Measurements from ENCODE around the gene MGMT.

The MGMT gene

DNA sequence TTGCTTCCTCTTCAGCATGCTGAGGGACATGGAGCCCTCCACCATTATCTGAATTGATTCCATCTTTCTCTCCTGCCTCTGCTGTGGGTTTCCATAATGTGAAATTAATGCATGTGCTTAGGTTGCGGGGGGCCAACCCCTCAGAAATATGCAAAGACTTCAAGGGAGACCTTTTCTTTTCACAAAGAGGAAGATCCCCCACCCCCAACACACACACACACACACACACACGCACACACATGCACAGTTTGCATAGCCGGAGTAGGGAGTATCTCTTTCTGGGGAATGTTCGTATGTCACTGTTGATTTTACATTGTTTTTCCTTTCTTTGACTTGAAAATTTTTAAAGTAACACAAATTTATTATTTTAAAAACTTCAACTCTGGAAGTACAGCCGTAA lies 193.5 kb downstream of the MGMT start:
- peak overlapping the region; percentile 89 for H2AFZ ChIP-seq (ENCODE audit: low read length, unreplicated experiment)
- H3K27me3 ChIP-seq (ENCODE audit: insufficient read depth, low read length): no peaks in the 10 kb centered on the region
- H3K4me3 ChIP-seq (ENCODE audit: low read depth, low read length): no peak overlapping the region
- peaks cover 6% of the 10 kb centered on the region for H3K4me1 ChIP-seq (ENCODE audit: control insufficient read depth, insufficient read depth, low read length, unreplicated experiment)
- H3K27ac ChIP-seq (ENCODE audit: low read depth, low read length): no peak overlapping the region
- H3K36me3 ChIP-seq (ENCODE audit: insufficient read depth, low read length): no peaks in the 10 kb centered on the region
- no peaks in the 10 kb centered on the region for H3K79me2 ChIP-seq (ENCODE audit: control insufficient read depth, insufficient read depth, low read length, unreplicated experiment)

DNA sequence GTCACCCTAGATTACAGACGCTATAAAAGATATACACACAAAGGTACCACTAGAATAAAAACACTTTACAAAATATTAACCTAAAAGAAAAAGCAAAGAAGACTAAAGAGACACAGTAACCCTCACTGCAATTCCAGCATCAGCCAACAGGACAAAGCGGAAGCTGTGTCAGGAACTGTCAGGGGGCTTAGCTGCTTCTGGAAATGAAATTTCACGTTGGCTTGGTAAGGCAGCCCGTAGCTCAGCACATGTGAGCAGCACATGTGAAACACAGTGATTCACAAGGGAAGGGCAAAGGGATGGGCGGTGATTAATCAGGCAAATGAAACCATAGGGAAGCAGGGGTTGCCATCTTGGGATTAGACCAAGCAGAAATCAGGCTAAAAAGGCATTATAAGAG lies 195.4 kb downstream of the MGMT start:
- Histone ChIP-seq H3K27ac (ENCODE audit: low read depth, low read length) (no peak overlapping the region), H3K36me3 (ENCODE audit: insufficient read depth, low read length) (no peaks in the 10 kb centered on the region), H3K79me2 (ENCODE audit: control insufficient read depth, insufficient read depth, low read length, unreplicated experiment) (no peaks in the 10 kb centered on the region), H3K4me3 (ENCODE audit: low read depth, low read length) (no peak overlapping the region), H3K27me3 (ENCODE audit: insufficient read depth, low read length) (no peaks in the 10 kb centered on the region), H2AFZ (ENCODE audit: low read length, unreplicated experiment) (no peak overlapping the region), H3K4me1 (ENCODE audit: control insufficient read depth, insufficient read depth, low read length, unreplicated experiment) (peaks cover 6% of the 10 kb centered on the region)

DNA sequence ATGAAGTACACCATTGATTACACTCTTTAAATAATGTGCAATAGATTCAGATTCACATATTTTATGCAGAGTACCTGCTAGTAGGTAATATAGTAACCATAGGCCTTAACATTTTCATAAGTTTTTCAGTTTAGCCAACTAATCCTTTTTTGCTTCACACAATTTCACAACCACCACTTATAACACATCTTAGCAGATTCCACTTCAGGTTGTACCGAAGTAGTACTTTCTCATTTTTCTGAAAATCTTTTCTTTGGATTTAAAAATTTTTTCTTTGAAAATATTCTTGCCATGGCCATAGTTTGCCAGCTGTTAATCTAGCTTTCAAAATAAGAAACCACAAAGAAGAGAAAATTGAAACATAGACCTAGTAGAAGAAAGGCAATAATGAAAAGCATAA lies 203.1 kb downstream of the MGMT start:
- Histone ChIP-seq H3K27me3 (ENCODE audit: insufficient read depth, low read length) (no peaks in the 10 kb centered on the region), H3K36me3 (ENCODE audit: insufficient read depth, low read length) (peaks cover 6% of the 10 kb centered on the region; the same call in 1 of the 2 replicates), H3K79me2 (ENCODE audit: control insufficient read depth, insufficient read depth, low read length, unreplicated experiment) (no peaks in the 10 kb centered on the region), H3K4me3 (ENCODE audit: low read depth, low read length) (no peak overlapping the region), H3K4me1 (ENCODE audit: control insufficient read depth, insufficient read depth, low read length, unreplicated experiment) (no peaks in the 10 kb centered on the region), H2AFZ (ENCODE audit: low read length, unreplicated experiment) (no peak overlapping the region), H3K27ac (ENCODE audit: low read depth, low read length) (no peak overlapping the region)

DNA sequence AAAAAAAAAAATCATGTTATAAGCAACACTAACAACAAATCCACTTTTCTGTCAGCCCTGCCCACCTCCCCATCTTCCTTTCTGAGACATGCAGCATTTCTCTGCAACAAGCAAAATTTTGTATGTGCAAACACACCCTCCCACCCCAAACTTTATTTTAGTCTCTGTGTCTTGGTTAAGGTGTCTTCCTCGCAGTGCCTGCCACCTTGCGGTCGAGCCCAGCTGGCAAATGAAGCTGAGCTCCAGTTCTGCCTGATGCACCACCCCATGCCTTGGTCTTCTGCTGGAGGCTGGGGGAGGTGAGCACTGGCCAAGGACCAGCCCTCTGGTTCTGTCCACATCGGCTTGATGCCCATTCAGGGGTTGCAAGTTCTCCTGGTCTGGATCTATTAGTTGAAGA lies 206.3 kb downstream of the MGMT start:
- H3K79me2 ChIP-seq (ENCODE audit: control insufficient read depth, insufficient read depth, low read length, unreplicated experiment): no peaks in the 10 kb centered on the region
- no peak overlapping the region for H3K4me3 ChIP-seq (ENCODE audit: low read depth, low read length)
- H3K27me3 ChIP-seq (ENCODE audit: insufficient read depth, low read length): no peaks in the 10 kb centered on the region
- H3K27ac ChIP-seq (ENCODE audit: low read depth, low read length): no peak overlapping the region
- no peaks in the 10 kb centered on the region for H3K4me1 ChIP-seq (ENCODE audit: control insufficient read depth, insufficient read depth, low read length, unreplicated experiment)
- H2AFZ ChIP-seq (ENCODE audit: low read length, unreplicated experiment): no peak overlapping the region
- peaks cover 6% of the 10 kb centered on the region; the same call in 1 of the 2 replicates for H3K36me3 ChIP-seq (ENCODE audit: insufficient read depth, low read length)

DNA sequence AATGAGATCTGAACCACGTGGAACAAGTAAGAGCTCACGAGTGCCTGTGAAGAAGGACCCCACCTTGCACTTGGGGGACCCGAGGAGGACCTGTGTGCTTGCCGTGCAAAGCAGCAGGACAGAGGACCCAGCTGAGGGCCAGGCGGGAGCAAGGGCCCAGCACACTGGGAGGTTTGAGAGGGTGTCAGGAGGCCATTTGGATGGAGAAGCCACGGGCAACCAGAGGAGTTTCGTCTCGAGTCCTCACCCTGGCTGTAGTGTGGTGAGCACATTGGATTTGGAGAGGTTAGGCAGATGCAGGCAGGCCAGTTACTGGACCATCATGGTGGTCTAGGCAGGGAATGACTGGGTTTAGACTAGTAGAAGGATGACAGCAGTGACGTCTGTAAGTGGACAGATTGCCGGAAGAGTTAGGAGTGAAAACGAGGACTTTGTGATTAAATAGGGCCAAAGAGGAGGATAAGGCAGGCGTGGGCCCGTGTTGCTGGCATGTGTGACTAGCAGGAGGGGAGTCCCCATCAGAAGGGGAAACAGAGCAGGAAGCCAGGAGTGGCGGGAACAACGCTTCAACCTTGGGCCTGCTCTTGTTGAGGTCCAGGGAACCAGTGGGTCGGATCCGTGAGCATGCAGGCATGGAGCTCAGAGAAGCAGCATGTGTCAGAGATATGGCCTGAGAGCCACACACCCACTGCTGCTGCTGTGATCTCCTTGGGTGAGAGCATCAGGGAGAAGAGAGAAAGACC lies 208.2 kb downstream of the MGMT start:
- no peak overlapping the region for H2AFZ ChIP-seq (ENCODE audit: low read length, unreplicated experiment)
- H3K27ac ChIP-seq (ENCODE audit: low read depth, low read length): no peak overlapping the region
- no peaks in the 10 kb centered on the region for H3K36me3 ChIP-seq (ENCODE audit: insufficient read depth, low read length)
- H3K79me2 ChIP-seq (ENCODE audit: control insufficient read depth, insufficient read depth, low read length, unreplicated experiment): no peaks in the 10 kb centered on the region
- H3K4me3 ChIP-seq (ENCODE audit: low read depth, low read length): no peak overlapping the region
- no peaks in the 10 kb centered on the region for H3K4me1 ChIP-seq (ENCODE audit: control insufficient read depth, insufficient read depth, low read length, unreplicated experiment)
- no peaks in the 10 kb centered on the region for H3K27me3 ChIP-seq (ENCODE audit: insufficient read depth, low read length)

DNA sequence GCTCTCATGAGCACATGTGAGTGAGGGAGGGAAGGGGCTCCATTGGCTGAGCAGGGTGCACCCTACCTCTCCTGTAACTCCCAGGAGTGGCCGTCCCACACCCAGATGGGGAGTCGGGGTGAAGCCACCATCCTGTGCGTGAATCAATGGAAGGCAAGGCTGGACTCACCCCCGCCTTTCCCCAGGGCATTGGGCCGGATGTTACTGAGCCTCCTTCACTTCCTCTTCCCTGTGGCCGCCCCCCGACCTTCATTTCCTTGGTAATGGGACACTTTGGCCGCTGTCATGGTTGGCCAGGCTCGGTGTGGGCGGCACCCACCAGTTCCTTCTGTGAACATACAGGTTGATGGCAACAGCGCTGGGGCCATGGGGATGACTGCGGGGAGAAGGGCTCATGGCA lies 209.0 kb downstream of the MGMT start:
- Histone ChIP-seq H3K79me2 (ENCODE audit: control insufficient read depth, insufficient read depth, low read length, unreplicated experiment) (no peaks in the 10 kb centered on the region), H3K4me1 (ENCODE audit: control insufficient read depth, insufficient read depth, low read length, unreplicated experiment) (no peaks in the 10 kb centered on the region), H2AFZ (ENCODE audit: low read length, unreplicated experiment) (no peak overlapping the region), H3K36me3 (ENCODE audit: insufficient read depth, low read length) (no peaks in the 10 kb centered on the region), H3K4me3 (ENCODE audit: low read depth, low read length) (no peak overlapping the region), H3K27me3 (ENCODE audit: insufficient read depth, low read length) (no peaks in the 10 kb centered on the region), H3K27ac (ENCODE audit: low read depth, low read length) (no peak overlapping the region)

DNA sequence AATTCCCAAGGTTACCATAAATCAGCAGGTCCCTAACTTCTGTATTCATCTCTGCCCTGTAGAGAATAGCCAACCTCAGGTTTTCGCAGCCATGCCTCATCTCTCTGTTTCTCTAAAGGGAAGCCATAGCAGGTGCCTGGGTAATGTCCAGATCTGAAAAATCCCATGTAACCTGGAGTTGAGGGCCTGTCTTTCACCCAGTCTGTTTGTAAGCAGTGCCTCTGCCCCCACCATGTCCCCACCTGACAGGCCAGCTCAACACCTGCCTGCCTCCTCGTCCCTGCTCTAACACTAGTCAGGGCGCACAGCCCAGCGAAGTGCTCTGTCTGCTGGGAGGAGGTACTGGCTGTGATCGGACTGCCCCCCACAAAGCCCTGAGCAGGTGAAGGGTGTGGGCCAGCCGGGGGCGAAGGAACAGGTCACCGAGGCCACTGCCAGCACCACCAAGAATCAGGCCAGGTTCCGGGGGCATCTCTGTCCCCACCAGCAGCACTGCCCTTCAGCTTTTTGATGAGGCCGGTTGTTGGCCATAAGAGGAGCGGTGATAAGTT lies 210.4 kb downstream of the MGMT start:
- H3K4me1 ChIP-seq (ENCODE audit: control insufficient read depth, insufficient read depth, low read length, unreplicated experiment): no peaks in the 10 kb centered on the region
- H3K27ac ChIP-seq (ENCODE audit: low read depth, low read length): no peak overlapping the region
- no peaks in the 10 kb centered on the region for H3K79me2 ChIP-seq (ENCODE audit: control insufficient read depth, insufficient read depth, low read length, unreplicated experiment)
- H2AFZ ChIP-seq (ENCODE audit: low read length, unreplicated experiment): no peak overlapping the region
- H3K27me3 ChIP-seq (ENCODE audit: insufficient read depth, low read length): no peaks in the 10 kb centered on the region
- H3K36me3 ChIP-seq (ENCODE audit: insufficient read depth, low read length): no peaks in the 10 kb centered on the region
- no peak overlapping the region for H3K4me3 ChIP-seq (ENCODE audit: low read depth, low read length)

DNA sequence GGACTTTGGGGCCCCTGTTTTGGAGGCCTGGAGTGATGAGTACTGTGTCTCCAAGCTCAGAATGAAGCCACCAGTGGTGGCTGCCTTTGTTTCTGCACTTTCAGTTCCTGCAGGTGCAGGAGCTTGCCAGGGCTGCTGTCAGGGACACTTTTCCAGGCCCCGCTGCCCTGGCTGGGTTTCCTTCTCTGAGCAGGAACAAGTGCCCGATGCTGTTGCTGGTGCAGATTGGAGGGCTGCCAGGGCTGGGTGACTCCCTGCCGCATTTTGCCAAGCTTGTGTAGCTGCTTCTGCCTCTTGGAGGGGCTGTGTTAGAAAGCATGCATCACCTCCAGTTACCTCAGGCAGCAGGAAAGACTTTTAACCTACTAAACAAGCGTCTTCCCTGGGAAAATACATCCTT lies 211.1 kb downstream of the MGMT start:
- H3K27ac ChIP-seq (ENCODE audit: low read depth, low read length): no peak overlapping the region
- H3K36me3 ChIP-seq (ENCODE audit: insufficient read depth, low read length): no peaks in the 10 kb centered on the region
- H3K27me3 ChIP-seq (ENCODE audit: insufficient read depth, low read length): no peaks in the 10 kb centered on the region
- H3K4me3 ChIP-seq (ENCODE audit: low read depth, low read length): no peak overlapping the region
- H2AFZ ChIP-seq (ENCODE audit: low read length, unreplicated experiment): no peak overlapping the region
- H3K79me2 ChIP-seq (ENCODE audit: control insufficient read depth, insufficient read depth, low read length, unreplicated experiment): no peaks in the 10 kb centered on the region
- no peaks in the 10 kb centered on the region for H3K4me1 ChIP-seq (ENCODE audit: control insufficient read depth, insufficient read depth, low read length, unreplicated experiment)

DNA sequence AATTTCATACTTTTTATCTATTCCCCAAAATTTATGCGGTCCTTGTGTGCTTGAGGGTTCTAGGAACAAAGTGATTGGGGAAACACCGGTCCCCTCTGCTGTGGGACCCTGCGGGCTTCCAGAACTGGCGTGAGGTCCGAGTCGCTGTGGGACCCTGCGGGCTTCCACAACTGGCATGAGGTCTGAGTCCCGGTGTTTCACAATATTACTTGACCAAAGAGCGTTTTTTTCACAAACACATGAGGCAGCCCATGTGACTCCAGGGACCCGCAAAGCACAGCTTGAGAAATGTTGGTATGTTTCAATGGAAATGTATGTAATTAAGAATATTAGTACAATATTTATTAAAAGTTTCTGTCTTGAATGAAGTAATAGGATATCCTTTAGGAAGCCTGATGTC lies 212.2 kb downstream of the MGMT start:
- Histone ChIP-seq H3K27me3 (ENCODE audit: insufficient read depth, low read length) (no peaks in the 10 kb centered on the region), H3K79me2 (ENCODE audit: control insufficient read depth, insufficient read depth, low read length, unreplicated experiment) (no peaks in the 10 kb centered on the region), H2AFZ (ENCODE audit: low read length, unreplicated experiment) (no peak overlapping the region), H3K4me3 (ENCODE audit: low read depth, low read length) (no peak overlapping the region), H3K36me3 (ENCODE audit: insufficient read depth, low read length) (no peaks in the 10 kb centered on the region), H3K4me1 (ENCODE audit: control insufficient read depth, insufficient read depth, low read length, unreplicated experiment) (no peaks in the 10 kb centered on the region), H3K27ac (ENCODE audit: low read depth, low read length) (no peak overlapping the region)

DNA sequence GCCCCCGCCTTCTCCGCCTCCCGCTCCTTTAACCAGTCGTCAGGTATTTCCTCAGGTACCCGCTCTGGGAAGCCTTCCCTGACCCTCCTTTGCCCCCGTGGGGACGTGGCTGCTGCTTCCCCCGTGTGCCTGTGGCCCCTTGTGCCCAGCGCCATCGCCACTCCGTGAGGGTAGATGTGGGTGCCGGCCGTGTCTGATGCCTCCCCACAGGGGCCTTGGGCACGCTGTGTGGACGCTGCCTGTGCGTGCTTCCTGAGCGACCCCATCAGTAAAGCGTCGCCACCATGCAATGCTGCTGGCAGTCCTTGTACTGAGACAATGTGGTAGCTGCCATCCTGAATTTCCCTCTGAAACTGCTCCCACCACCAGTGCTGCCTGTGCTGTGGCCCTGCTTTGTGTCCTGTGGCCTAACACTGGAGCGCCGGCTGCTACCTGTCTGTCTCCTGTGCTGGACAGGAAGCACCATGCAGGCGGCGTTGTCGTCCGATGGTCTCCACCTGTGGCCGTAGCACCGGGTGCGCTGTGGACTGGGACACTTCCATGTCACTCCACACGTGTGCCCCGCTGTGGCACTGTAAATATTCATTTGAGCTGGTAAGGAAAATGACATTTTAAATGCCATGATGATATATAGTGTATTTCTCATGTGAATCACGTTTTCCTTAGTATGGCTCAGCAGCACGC lies 213.8 kb downstream of the MGMT start:
- Histone ChIP-seq H3K27me3 (ENCODE audit: insufficient read depth, low read length) (no peaks in the 10 kb centered on the region), H3K79me2 (ENCODE audit: control insufficient read depth, insufficient read depth, low read length, unreplicated experiment) (no peaks in the 10 kb centered on the region), H3K27ac (ENCODE audit: low read depth, low read length) (no peak overlapping the region), H3K4me3 (ENCODE audit: low read depth, low read length) (no peak overlapping the region), H3K36me3 (ENCODE audit: insufficient read depth, low read length) (no peaks in the 10 kb centered on the region), H2AFZ (ENCODE audit: low read length, unreplicated experiment) (no peak overlapping the region), H3K4me1 (ENCODE audit: control insufficient read depth, insufficient read depth, low read length, unreplicated experiment) (no peaks in the 10 kb centered on the region)

DNA sequence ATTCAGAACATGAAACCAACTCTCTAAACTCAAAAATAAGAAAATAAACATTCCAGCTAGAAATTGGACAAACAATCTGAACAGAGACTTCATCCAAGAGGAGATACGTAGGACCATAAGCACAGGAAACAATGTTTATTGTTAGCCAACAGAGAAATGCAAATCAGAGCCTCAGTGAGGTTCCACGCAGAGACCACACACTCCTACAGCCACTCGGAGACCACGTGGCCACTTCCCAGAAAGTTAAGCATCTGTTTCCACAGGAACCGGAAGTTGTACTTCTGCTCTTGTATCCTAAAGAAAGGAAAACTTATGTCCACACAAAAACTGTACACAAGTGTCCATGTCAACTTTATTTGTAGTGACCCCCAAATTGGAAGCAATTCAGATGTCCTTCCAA lies 214.8 kb downstream of the MGMT start:
- Histone ChIP-seq H3K27me3 (ENCODE audit: insufficient read depth, low read length) (no peaks in the 10 kb centered on the region), H3K79me2 (ENCODE audit: control insufficient read depth, insufficient read depth, low read length, unreplicated experiment) (no peaks in the 10 kb centered on the region), H3K27ac (ENCODE audit: low read depth, low read length) (no peak overlapping the region), H3K4me1 (ENCODE audit: control insufficient read depth, insufficient read depth, low read length, unreplicated experiment) (no peaks in the 10 kb centered on the region), H3K36me3 (ENCODE audit: insufficient read depth, low read length) (no peaks in the 10 kb centered on the region), H3K4me3 (ENCODE audit: low read depth, low read length) (no peak overlapping the region), H2AFZ (ENCODE audit: low read length, unreplicated experiment) (no peak overlapping the region)

Data from ACC112 (cell line).